ENCODE measurements around the gene KCNH6. TPM values are rescaled to one million over a fixed set of nuclear protein-coding genes. Genes with fewer than 3 reads are reported as not detected.

KCNH6 gene
- total RNA-seq, 4 donors from 2014 or later = not detected

DNA sequence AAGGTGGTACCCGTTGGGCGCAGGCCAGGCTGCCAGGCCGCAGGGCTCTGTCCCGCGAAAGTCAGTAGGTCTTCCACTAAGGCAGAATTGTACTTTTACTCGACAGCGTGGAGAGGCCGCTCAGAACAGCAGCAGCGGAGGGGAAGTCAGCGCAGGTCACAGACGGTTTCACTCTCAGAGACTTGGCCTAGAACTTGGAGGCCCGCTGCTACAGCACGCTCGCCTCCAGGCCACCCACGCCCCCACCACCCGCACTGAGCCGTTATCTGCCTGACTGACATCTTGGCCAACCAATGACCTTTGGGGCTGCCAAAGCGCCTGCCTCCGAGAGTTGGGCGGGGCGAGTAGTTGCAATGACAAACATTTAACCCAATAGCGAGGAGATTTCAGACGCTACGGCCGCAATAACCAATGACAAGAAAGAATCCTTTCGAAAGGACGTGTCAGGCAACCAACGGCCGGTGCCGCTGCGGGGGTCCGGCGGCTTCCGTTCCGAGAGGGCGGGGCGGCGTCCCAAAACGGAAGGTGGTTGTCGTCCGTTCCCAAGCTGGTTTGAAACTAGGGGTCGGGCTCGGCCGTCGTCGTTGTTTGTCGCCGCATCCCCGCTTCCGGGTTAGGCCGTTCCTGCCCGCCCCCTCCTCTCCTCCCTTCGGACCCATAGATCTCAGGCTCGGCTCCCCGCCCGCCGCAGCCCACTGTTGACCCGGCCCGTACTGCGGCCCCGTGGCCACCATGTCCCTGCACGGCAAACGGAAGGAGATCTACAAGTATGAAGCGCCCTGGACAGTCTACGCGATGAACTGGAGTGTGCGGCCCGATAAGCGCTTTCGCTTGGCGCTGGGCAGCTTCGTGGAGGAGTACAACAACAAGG, 27.0 kb downstream of the KCNH6 start, which contains the start of gene DCAF7:
Gene DCAF7 (plus strand): TSS at position 532 of the 871 bp plus-strand sequence. CDS start 201 bp downstream, at position 733.
- TF ChIP-seq, protein P1, sequence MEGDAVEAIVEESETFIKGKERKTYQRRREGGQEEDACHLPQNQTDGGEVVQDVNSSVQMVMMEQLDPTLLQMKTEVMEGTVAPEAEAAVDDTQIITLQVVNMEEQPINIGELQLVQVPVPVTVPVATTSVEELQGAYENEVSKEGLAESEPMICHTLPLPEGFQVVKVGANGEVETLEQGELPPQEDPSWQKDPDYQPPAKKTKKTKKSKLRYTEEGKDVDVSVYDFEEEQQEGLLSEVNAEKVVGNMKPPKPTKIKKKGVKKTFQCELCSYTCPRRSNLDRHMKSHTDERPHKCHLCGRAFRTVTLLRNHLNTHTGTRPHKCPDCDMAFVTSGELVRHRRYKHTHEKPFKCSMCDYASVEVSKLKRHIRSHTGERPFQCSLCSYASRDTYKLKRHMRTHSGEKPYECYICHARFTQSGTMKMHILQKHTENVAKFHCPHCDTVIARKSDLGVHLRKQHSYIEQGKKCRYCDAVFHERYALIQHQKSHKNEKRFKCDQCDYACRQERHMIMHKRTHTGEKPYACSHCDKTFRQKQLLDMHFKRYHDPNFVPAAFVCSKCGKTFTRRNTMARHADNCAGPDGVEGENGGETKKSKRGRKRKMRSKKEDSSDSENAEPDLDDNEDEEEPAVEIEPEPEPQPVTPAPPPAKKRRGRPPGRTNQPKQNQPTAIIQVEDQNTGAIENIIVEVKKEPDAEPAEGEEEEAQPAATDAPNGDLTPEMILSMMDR (IDR thresholded peaks at IDR 0.05; ENCODE audit: low read depth) = no peak

DNA sequence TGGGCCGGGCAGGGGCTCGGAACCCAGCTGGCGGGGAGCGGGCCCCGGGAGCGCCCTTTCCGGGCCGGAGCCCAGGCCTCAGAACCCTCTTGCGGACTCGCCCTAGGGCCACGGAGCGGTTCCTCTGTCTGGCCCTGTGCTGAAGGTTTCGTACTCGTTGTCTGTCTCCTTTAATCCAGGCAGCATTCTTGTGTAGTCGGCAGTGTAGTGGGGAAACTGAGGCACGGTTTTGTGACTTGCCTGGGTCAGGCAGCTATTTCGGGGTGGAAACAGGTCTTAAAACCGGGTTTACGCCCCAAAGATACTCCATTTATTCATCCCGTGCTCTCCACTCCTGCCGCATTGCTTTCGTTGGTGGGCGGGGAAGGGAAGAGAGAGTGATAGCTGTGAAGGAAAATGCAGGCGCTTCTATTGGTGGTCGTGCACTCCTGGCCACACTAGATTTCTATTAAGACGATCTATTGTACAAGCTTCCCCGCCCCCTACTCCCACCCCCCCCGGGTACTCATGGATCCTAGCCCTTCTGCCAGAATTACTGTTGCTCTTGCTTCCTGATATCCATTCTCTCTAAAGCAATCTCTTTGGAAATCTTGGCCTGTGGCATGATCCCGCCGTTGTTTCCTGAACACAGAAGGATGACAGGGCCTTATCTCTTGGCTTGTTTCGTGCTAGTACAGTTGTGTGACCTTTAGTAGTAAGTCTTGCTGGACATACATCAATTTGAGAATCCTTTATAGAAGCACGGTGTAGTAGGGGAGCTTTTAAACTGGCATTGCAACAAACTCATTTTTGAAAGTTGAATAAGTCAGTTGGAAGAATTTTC, 27.9 kb downstream of the KCNH6 start:
- TF ChIP-seq, protein P1 (IDR thresholded peaks at IDR 0.05; ENCODE audit: low read depth) = no peak

DNA sequence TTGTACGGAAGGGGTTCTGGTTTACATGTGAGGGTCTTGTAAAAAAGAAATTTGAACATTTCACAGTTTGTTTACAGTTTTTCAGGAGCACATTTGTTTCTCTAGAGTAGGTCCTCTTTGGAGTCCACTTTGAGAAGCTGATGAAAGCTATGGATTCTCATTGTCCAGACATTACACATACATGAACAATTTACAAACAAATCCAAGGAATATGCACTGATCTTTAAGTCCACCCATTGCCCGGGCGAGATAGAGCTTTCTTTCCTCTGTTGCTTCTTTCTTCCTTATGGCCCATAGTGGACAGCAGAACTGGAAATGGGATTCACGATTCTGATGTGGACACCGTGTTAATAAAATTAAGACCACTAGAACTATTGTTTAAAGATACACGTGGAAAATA, 29.1 kb downstream of the KCNH6 start:
- TF ChIP-seq, protein P1 (IDR thresholded peaks at IDR 0.05; ENCODE audit: low read depth) = no peak

DNA sequence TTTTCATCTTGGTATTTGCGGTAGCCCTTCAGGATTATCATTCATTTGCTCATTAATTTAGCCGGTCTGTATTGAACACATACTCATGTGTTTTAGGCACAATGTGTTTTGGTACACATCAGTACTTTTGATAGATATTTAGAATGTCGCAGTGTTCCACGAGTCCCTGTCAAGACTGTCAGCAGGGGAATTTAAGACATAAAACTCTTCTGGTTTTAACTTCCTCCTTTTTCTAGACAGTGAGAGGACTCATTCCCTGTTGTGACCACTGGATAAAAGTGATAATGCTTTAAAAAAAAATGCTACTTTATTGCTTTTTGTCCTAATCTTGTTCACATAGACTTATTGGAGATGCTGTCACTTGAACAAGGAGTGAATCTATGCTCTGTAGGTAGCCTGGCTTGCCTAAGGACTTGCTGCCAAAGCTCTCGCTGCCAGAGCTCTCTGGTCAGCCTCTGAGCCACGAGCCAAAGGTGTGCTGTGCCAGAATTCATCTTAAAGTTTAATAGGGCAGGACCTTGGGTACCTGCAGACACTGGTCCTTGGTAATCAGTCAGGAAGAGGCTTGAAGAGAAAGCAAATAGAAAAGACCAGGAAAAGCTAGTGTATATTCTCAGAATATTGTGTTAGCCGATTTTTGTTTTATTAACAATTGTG, 32.5 kb downstream of the KCNH6 start:
- TF ChIP-seq, protein P1 (IDR thresholded peaks at IDR 0.05; ENCODE audit: low read depth) = no peak

DNA sequence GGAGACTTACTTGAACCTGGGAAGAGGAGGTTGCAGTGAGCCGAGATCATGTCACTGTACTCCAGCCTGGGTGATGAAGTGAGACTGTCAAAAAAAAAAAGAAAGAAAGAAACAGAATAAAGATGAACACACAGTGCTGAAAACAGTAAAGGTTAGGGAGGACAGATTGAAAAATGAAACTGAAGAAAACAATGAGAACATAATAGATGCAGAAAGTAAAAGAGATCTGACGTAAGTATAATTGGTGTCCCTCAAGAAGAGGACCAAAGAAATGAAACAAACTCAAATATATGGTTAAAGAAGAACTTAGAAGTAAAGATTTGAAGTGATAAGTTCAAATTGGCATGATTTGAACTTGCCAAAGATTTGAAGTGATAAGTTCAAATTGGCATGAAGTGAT, 34.3 kb downstream of the KCNH6 start:
- TF ChIP-seq, protein P1 (IDR thresholded peaks at IDR 0.05; ENCODE audit: low read depth) = no peak

DNA sequence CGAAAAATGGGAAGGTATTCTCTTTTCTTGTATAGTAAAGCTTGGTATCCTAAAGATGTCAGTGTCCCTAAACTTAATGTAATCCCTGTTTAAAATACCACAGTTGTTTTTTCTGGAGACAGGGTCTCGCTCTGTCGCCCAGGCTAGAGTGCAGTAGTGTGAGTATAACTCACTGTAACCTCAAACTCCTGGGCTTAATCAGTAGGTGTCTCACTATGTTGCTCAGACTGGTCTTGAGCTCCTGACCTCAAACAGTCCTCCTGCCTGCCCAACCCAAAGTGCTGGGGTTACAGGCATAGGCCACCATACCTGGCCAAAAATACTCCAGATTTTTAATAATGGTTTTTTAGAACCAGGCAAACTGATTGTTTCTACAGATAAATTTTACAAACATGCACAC, 35.3 kb downstream of the KCNH6 start:
- TF ChIP-seq, protein P1 (IDR thresholded peaks at IDR 0.05; ENCODE audit: low read depth) = no peak
